Measurements from ENCODE around the gene PDSS2.

DNA sequence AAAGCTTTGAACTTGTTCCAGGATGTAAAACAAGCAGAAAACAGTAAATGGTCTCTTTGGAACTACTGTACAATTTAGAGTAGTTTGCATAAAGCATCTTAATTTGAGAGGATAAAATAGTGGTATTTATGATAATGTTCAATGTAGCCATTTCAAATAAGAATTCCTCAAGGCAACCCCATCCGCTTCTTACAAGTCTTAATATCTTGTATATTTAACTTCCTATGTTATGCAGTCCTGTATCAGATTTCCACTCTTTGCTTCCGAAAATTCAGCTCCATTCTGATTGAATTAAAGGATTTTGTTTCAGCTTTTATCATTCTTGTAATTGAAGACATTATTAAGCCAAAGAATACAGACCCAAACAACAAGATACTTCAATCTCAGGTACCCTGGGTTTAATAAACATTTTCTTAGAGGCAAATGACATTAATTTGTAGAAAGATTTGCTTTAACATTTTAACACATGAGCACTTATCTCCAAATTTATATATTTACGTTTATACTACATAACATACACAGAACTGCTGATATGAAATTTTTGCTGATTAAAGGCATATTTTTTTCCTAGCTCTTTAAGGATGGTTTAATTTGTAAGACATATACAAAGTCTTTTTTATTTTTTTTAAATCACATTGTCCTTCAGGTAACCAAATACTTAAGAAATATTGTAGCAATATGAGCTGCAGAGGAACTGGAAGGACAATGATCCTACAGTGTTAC is 213.0 kb downstream of the PDSS2 start:
- TF ChIP-seq POLR2A (IDR thresholded peaks at IDR 0.05) = no peak
- TF ChIP-seq, protein P1, sequence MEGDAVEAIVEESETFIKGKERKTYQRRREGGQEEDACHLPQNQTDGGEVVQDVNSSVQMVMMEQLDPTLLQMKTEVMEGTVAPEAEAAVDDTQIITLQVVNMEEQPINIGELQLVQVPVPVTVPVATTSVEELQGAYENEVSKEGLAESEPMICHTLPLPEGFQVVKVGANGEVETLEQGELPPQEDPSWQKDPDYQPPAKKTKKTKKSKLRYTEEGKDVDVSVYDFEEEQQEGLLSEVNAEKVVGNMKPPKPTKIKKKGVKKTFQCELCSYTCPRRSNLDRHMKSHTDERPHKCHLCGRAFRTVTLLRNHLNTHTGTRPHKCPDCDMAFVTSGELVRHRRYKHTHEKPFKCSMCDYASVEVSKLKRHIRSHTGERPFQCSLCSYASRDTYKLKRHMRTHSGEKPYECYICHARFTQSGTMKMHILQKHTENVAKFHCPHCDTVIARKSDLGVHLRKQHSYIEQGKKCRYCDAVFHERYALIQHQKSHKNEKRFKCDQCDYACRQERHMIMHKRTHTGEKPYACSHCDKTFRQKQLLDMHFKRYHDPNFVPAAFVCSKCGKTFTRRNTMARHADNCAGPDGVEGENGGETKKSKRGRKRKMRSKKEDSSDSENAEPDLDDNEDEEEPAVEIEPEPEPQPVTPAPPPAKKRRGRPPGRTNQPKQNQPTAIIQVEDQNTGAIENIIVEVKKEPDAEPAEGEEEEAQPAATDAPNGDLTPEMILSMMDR (IDR thresholded peaks at IDR 0.05) = no peak

Data from heart left ventricle (tissue), 13 donors.